ENCODE measurements around the gene FRMD3.

FRMD3 gene

GRCh38 chr9:83472764-83473163, 65.4 kb downstream of the FRMD3 start:
- no peak for DNase-seq (ENCODE audit: low spot score)

GRCh38 chr9:83472221-83472665, 66.0 kb downstream of the FRMD3 start:
- DNase-seq (ENCODE audit: low spot score), result no peak

- DNase-seq (ENCODE audit: low spot score), result no peak
Measured at GRCh38 chr9:83471241-83471640, 67.0 kb downstream of the FRMD3 start.

- no peak for DNase-seq (ENCODE audit: low spot score)
Measured at GRCh38 chr9:83469722-83470121, 68.5 kb downstream of the FRMD3 start.

- DNase-seq (ENCODE audit: low spot score), result no peak
Measured at GRCh38 chr9:83468821-83469220, 69.4 kb downstream of the FRMD3 start.

GRCh38 chr9:83466877-83467276, 71.3 kb downstream of the FRMD3 start:
- no peak for DNase-seq (ENCODE audit: low spot score)

- DNase-seq (ENCODE audit: low spot score), result no peak
Measured at GRCh38 chr9:83466351-83466750, 71.8 kb downstream of the FRMD3 start.

- no peak for DNase-seq (ENCODE audit: low spot score)
Measured at GRCh38 chr9:83459830-83460229, 78.4 kb downstream of the FRMD3 start.

- DNase-seq (ENCODE audit: low spot score), result no peak
Measured at GRCh38 chr9:83458530-83458929, 79.7 kb downstream of the FRMD3 start.

GRCh38 chr9:83457005-83457404, 81.2 kb downstream of the FRMD3 start:
- DNase-seq (ENCODE audit: low spot score), result no peak

- no peak for DNase-seq (ENCODE audit: low spot score)
Measured at GRCh38 chr9:83456226-83456625, 82.0 kb downstream of the FRMD3 start.

- no peak for DNase-seq (ENCODE audit: low spot score)
Measured at GRCh38 chr9:83454076-83454475, 84.1 kb downstream of the FRMD3 start.

- DNase-seq (ENCODE audit: low spot score), result no peak
Measured at GRCh38 chr9:83451308-83451707, 86.9 kb downstream of the FRMD3 start.

GRCh38 chr9:83449983-83450382, 88.2 kb downstream of the FRMD3 start:
- no peak for DNase-seq (ENCODE audit: low spot score)

- DNase-seq (ENCODE audit: low spot score), result no peak
Measured at GRCh38 chr9:83449166-83449565, 89.0 kb downstream of the FRMD3 start.

- no peak for DNase-seq (ENCODE audit: low spot score)
Measured at GRCh38 chr9:83448626-83449025, 89.6 kb downstream of the FRMD3 start.

- no peak for DNase-seq (ENCODE audit: low spot score)
Measured at GRCh38 chr9:83447351-83447750, 90.8 kb downstream of the FRMD3 start.

GRCh38 chr9:83445703-83446265, 92.4 kb downstream of the FRMD3 start:
- DNase-seq (ENCODE audit: low spot score), result no peak

- DNase-seq (ENCODE audit: low spot score), result no peak
Measured at GRCh38 chr9:83444110-83444509, 94.1 kb downstream of the FRMD3 start.

GRCh38 chr9:83441390-83441789, 96.8 kb downstream of the FRMD3 start:
- DNase-seq (ENCODE audit: low spot score), result no peak

GRCh38 chr9:83440641-83441040, 97.6 kb downstream of the FRMD3 start:
- no peak for DNase-seq (ENCODE audit: low spot score)

GRCh38 chr9:83435301-83435700, 102.9 kb downstream of the FRMD3 start:
- DNase-seq (ENCODE audit: low spot score), result no peak

- DNase-seq (ENCODE audit: low spot score), result no peak
Measured at GRCh38 chr9:83434254-83434653, 103.9 kb downstream of the FRMD3 start.

GRCh38 chr9:83433846-83434245, 104.4 kb downstream of the FRMD3 start:
- DNase-seq (ENCODE audit: low spot score), result no peak
